22Rv1 (cell line): ENCODE data around the gene HELZ.

Source experiments
- ZFX ChIP-seq: fragments of 450-650 bp; IDR thresholded peaks from 2 replicates; pipeline ENCODE4 v1.6.1; 2017; ENCODE audit warnings: antibody characterized with exemption, borderline replicate concordance
- TF ChIP-seq, protein P1 (sequence below): fragments of 450-650 bp; IDR thresholded peaks from 2 replicates; pipeline ENCODE4 v1.5.1; 2017; ENCODE audit warnings: mild to moderate bottlenecking

- TF ChIP-seq, protein P1, sequence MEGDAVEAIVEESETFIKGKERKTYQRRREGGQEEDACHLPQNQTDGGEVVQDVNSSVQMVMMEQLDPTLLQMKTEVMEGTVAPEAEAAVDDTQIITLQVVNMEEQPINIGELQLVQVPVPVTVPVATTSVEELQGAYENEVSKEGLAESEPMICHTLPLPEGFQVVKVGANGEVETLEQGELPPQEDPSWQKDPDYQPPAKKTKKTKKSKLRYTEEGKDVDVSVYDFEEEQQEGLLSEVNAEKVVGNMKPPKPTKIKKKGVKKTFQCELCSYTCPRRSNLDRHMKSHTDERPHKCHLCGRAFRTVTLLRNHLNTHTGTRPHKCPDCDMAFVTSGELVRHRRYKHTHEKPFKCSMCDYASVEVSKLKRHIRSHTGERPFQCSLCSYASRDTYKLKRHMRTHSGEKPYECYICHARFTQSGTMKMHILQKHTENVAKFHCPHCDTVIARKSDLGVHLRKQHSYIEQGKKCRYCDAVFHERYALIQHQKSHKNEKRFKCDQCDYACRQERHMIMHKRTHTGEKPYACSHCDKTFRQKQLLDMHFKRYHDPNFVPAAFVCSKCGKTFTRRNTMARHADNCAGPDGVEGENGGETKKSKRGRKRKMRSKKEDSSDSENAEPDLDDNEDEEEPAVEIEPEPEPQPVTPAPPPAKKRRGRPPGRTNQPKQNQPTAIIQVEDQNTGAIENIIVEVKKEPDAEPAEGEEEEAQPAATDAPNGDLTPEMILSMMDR = no peak
- no peak for TF ChIP-seq ZFX
Observed at GRCh38 chr17:67239597-67239996, 5.4 kb downstream of the HELZ start.
